IMR-90 (cell line): Measurements from ENCODE around the gene NTNG2. TPM values are rescaled to one million over a fixed set of nuclear protein-coding genes. Genes with fewer than 3 reads are reported as not detected.

ENCODE experiments used
- ATAC-seq: fragments of 200-7000 bp; cut with Tn5 transposase; 2 replicates; pipeline ENCODE4 v1.9.1; 2020; ENCODE audit warnings: low read depth, mild to moderate bottlenecking, moderate library complexity
- BruUV-seq: library from RNA; stranded (reverse); fragments of 400-500 nt; replicated peaks from 2 replicates; lab custom pipeline; 2021; lab: Mats Ljungman, UMichigan
- CTCF ChIA-PET: fragments of 300-600 bp; formaldehyde crosslinking; extraction: SDS; loops from one replicate; lab custom pipeline; 2021; ENCODE audit warnings: antibody characterized with exemption; lab: Yijun Ruan, JAX
- POLR2A ChIA-PET: fragments of 300-600 bp; sonication (Branson Sonifier 250); formaldehyde crosslinking; loops from one replicate; lab custom pipeline; 2022; ENCODE audit warnings: antibody characterized with exemption; ENCODE audit not compliant: unreplicated experiment; lab: Charles Lee
- DNase-seq: peaks from one replicate; pipeline ENCODE4 v3.0.0; 2013
- H2AFZ ChIP-seq: replicated peaks from 2 replicates; pipeline ENCODE3; 2013; ENCODE audit warnings: low read length, mild to moderate bottlenecking; ENCODE audit not compliant: poor library complexity
- H2AK5ac ChIP-seq: 2 replicates; pipeline ENCODE4 v1.6.1; 2013; ENCODE audit warnings: low read depth, low read length, inconsistent platforms
- H2AK9ac ChIP-seq: replicated peaks from 2 replicates; pipeline ENCODE3; 2013; ENCODE audit warnings: mild to moderate bottlenecking, low read depth, low read length, moderate library complexity; ENCODE audit not compliant: poor library complexity
- H2BK120ac ChIP-seq: 2 replicates; pipeline ENCODE4 v1.6.1; 2013; ENCODE audit warnings: low read depth, low read length, inconsistent platforms
- H2BK15ac ChIP-seq: 3 replicates; pipeline ENCODE4 v1.6.1; 2013; ENCODE audit warnings: low read depth, low read length, inconsistent platforms
- H2BK20ac ChIP-seq: 2 replicates; pipeline ENCODE4 v1.6.1; 2013; ENCODE audit warnings: low read depth, mild to moderate bottlenecking, inconsistent platforms, low read length, moderate library complexity
- H2BK5ac ChIP-seq: 2 replicates; pipeline ENCODE4 v1.6.1; 2013; ENCODE audit warnings: mild to moderate bottlenecking, low read depth, low read length, inconsistent platforms; ENCODE audit not compliant: poor library complexity, severe bottlenecking
- H3K14ac ChIP-seq: replicated peaks from 2 replicates; pipeline ENCODE4 v1.6.1; 2013; ENCODE audit warnings: low read depth, low read length, inconsistent platforms
- H3K18ac ChIP-seq: 2 replicates; pipeline ENCODE4 v1.6.1; 2013; ENCODE audit warnings: low read depth, low read length, control low read depth
- H3K23ac ChIP-seq: 2 replicates; pipeline ENCODE4 v1.6.1; 2013; ENCODE audit warnings: low read depth, low read length, inconsistent platforms
- H3K27ac ChIP-seq: 2 replicates; pipeline ENCODE4 v1.5.1; 2013; ENCODE audit warnings: mild to moderate bottlenecking, control low read depth, low read length; ENCODE audit not compliant: insufficient read depth
- H3K27me3 ChIP-seq: 2 replicates; pipeline ENCODE4 v1.6.1; 2013; ENCODE audit warnings: low read length; ENCODE audit not compliant: control insufficient read depth, insufficient read depth
- H3K36me3 ChIP-seq: 2 replicates; pipeline ENCODE4 v1.6.1; 2013; ENCODE audit warnings: low read length, mixed read lengths; ENCODE audit not compliant: control insufficient read depth, insufficient read depth
- H3K4ac ChIP-seq: 2 replicates; pipeline ENCODE4 v1.6.1; 2013; ENCODE audit warnings: low read depth, low read length, inconsistent platforms
- H3K4me1 ChIP-seq: 2 replicates; pipeline ENCODE4 v1.6.1; 2013; ENCODE audit warnings: low read length, mixed read lengths; ENCODE audit not compliant: control insufficient read depth, insufficient read depth
- H3K4me2 ChIP-seq: 2 replicates; pipeline ENCODE4 v1.6.1; 2013; ENCODE audit warnings: low read depth, mild to moderate bottlenecking, control low read depth, low read length, moderate library complexity
- H3K4me3 ChIP-seq: 2 replicates; pipeline ENCODE4 v1.5.1; 2013; ENCODE audit warnings: low read depth, mild to moderate bottlenecking, control low read depth, low read length, moderate library complexity; ENCODE audit not compliant: insufficient read depth
- H3K56ac ChIP-seq: 2 replicates; pipeline ENCODE4 v1.6.1; 2013; ENCODE audit warnings: low read length, inconsistent platforms; ENCODE audit not compliant: insufficient read depth; ENCODE audit errors: extremely low read depth
- H3K79me1 ChIP-seq, 2 experiments: 2 replicates each; pipeline ENCODE4 v1.6.1; 2013; ENCODE audit warnings: low read length in 2 of 2, inconsistent platforms in 1 of 2, low read depth in 1 of 2
- H3K9ac ChIP-seq: 2 replicates; pipeline ENCODE4 v1.6.1; 2013; ENCODE audit warnings: low read depth, low read length, control low read depth
- H3K9me1 ChIP-seq: 2 replicates; pipeline ENCODE4 v1.6.1; 2013; ENCODE audit warnings: low read length, inconsistent platforms; ENCODE audit not compliant: insufficient read depth
- H3K9me3 ChIP-seq: 2 replicates; pipeline ENCODE4 v1.6.1; 2013; ENCODE audit warnings: low read length; ENCODE audit not compliant: control insufficient read depth, insufficient read depth
- H4K20me1 ChIP-seq: 2 replicates; pipeline ENCODE4 v1.6.1; 2013; ENCODE audit warnings: low read length, inconsistent platforms; ENCODE audit not compliant: insufficient read depth
- H4K5ac ChIP-seq: 2 replicates; pipeline ENCODE4 v1.6.1; 2013; ENCODE audit warnings: mild to moderate bottlenecking, low read depth, low read length, control low read depth
- H4K8ac ChIP-seq, 2 experiments: 2 replicates each; pipeline ENCODE4 v1.6.1; 2013; ENCODE audit warnings: low read depth in 2 of 2, low read length in 2 of 2, control low read depth in 1 of 2, inconsistent platforms in 1 of 2
- H4K91ac ChIP-seq: 2 replicates; pipeline ENCODE4 v1.6.1; 2013; ENCODE audit warnings: low read depth, low read length, inconsistent platforms; ENCODE audit not compliant: insufficient read depth
- BHLHE40 ChIP-seq: fragments of 150-350 bp; IDR thresholded peaks from 2 replicates; pipeline ENCODE4 v1.6.1; 2016; ENCODE audit warnings: mild to moderate bottlenecking, low read depth, low read length
- CHD1 ChIP-seq: IDR thresholded peaks from 2 replicates; pipeline ENCODE4 v1.6.1; 2012; ENCODE audit warnings: low read depth, low read length, improper control_type of control experiment
- CTCF ChIP-seq: conservative IDR thresholded peaks from 2 replicates; pipeline ENCODE4 v1.5.1; 2012; ENCODE audit warnings: mild to moderate bottlenecking, low read depth, low read length, improper control_type of control experiment
- FOS ChIP-seq: fragments of 150-350 bp; IDR thresholded peaks from 2 replicates; pipeline ENCODE4 v1.6.1; 2016; ENCODE audit warnings: low read depth, low read length
- MAFK ChIP-seq: IDR thresholded peaks from 2 replicates; pipeline ENCODE4 v1.6.1; 2012; ENCODE audit warnings: low read depth, low read length, improper control_type of control experiment
- MAZ ChIP-seq: IDR thresholded peaks from 2 replicates; pipeline ENCODE4 v1.6.1; 2012; ENCODE audit warnings: low read depth, mild to moderate bottlenecking, low read length, improper control_type of control experiment, moderate library complexity, borderline replicate concordance
- MXI1 ChIP-seq: IDR thresholded peaks from 2 replicates; pipeline ENCODE4 v1.6.1; 2012; ENCODE audit warnings: low read depth, mild to moderate bottlenecking, low read length, moderate library complexity, borderline replicate concordance
- POLR2A ChIP-seq: IDR thresholded peaks from 2 replicates; pipeline ENCODE4 v1.6.1; 2012; ENCODE audit warnings: mild to moderate bottlenecking, low read depth, low read length
- RCOR1 ChIP-seq: IDR thresholded peaks from 2 replicates; pipeline ENCODE4 v1.6.1; 2012; ENCODE audit warnings: mild to moderate bottlenecking, low read length, improper control_type of control experiment; ENCODE audit not compliant: insufficient replicate concordance
- RFX5 ChIP-seq: IDR thresholded peaks from 2 replicates; pipeline ENCODE4 v1.8.0; 2012; ENCODE audit warnings: low read depth, mild to moderate bottlenecking, low read length, moderate library complexity
- SMC3 ChIP-seq: fragments of 150-350 bp; IDR thresholded peaks from 2 replicates; pipeline ENCODE4 v1.6.1; 2016; ENCODE audit warnings: low read depth, mild to moderate bottlenecking, antibody characterized with exemption, low read length, moderate library complexity
- USF2 ChIP-seq: fragments of 150-350 bp; IDR thresholded peaks from 2 replicates; pipeline ENCODE4 v1.6.1; 2017; ENCODE audit warnings: mild to moderate bottlenecking, antibody characterized with exemption, low read length, low read depth
- WGBS, 2 experiments: methylation state at CpG; one replicate each; pipeline versions ENCODE4 v1.1.5 to v1.1.7; 2013; ENCODE audit warnings: missing lambda C conversion rate in 2 of 2; ENCODE audit not compliant: insufficient read length in 1 of 2; ENCODE audit errors: extremely low coverage in 2 of 2; 5-methylcytosine and 5-hydroxymethylcytosine counted together
- dilution Hi-C: fragments of 300-500 bp; cut with HindIII; formaldehyde crosslinking; loops from one replicate; pipeline ENCODE4 v1.14.3; 2018; ENCODE audit warnings: low sequenced_read_pairs; ENCODE audit not compliant: unreplicated experiment
- in situ Hi-C: fragments of 300-500 bp; cut with MboI; formaldehyde crosslinking; loops from 3 replicates; pipeline ENCODE4 v1.14.3; 2019; ENCODE audit warnings: low sequenced_read_pairs, inconsistent platforms, mixed read lengths
- intact Hi-C: fragments of 100-400 bp; cut with micrococcal nuclease; formaldehyde crosslinking; loops from 2 replicates; pipeline ENCODE4 v1.10.0; 2022
- polyA plus RNA-seq, 3 experiments: library from polyadenylated mRNA; depleted of rRNA; stranded (reverse); fragments of >200 nt; gene quantifications; 2 replicates each; pipeline ENCODE4 v1.2.3, GENCODE V29; 2012; ENCODE audit warnings: low replicate concordance in 1 of 3
- total RNA-seq: library from RNA; depleted of rRNA; stranded (reverse); fragments of >200 nt; gene quantifications from 2 replicates; pipeline ENCODE4 v1.2.3, GENCODE V29; 2012
- TF ChIP-seq, protein P1 (sequence below): fragments of 150-350 bp; IDR thresholded peaks from 2 replicates; pipeline ENCODE4 v1.6.1; 2016; ENCODE audit warnings: low read depth, mild to moderate bottlenecking, low read length, moderate library complexity, borderline replicate concordance

Gene NTNG2
- total and polyA plus RNA-seq, 2 of the 4 experiments (the other 2 are of a cell fraction) = 0.54 to 0.84 TPM

DNA sequence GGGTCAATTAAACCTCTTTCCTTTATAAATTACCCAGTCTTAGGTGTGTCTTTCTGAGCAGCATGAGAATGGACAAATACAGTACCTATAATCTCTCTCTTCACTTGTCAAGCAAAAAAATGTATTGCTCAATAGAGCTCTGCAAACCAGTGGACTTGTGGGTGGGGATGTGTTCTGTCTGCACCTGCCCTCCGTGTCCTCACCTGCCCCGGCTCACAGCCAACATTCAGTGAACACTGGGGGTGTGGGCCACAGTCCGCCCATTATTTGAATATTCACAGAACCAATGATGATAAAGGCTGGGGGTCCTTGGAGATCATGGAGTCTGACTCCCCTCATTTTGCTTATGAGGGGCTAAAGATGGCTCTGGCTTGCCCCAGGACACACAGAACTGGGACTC, 45.3 kb upstream of the NTNG2 start:
- Histone ChIP-seq H2BK20ac (no peak overlapping the region), H3K9ac (no peak overlapping the region), H3K9me1 (no peaks in the 10 kb centered on the region), H2BK5ac (no peak overlapping the region), H3K4me2 (no peak overlapping the region), H3K14ac (no peak overlapping the region), H4K20me1 (no peaks in the 10 kb centered on the region), H3K18ac (no peak overlapping the region), H2BK15ac (no peak overlapping the region), H4K91ac (no peak overlapping the region), H3K9me3 (no peaks in the 10 kb centered on the region), H3K4ac (no peak overlapping the region), H3K27ac (no peak overlapping the region), H3K36me3 (no peaks in the 10 kb centered on the region), H4K5ac (no peak overlapping the region), H3K23ac (no peak overlapping the region), H3K4me1 (no peaks in the 10 kb centered on the region), H2AFZ (no peak overlapping the region), H3K56ac (no peak overlapping the region), H2AK5ac (no peak overlapping the region), H4K8ac (no peak overlapping the region), H2AK9ac (no peak overlapping the region), H3K79me1 (no peaks in the 10 kb centered on the region), H3K4me3 (no peak overlapping the region), H3K27me3 (peaks cover 37% of the 10 kb centered on the region), H2BK120ac (no peak overlapping the region)
- TF ChIP-seq RFX5 (no peak), MXI1 (no peak), USF2 (no peak), POLR2A (no peak), MAFK (no peak), SMC3 (no peak), BHLHE40 (no peak), FOS (no peak), RCOR1 (no peak), CTCF (no peak), MAZ (no peak), CHD1 (no peak)
- TF ChIP-seq, protein P1, sequence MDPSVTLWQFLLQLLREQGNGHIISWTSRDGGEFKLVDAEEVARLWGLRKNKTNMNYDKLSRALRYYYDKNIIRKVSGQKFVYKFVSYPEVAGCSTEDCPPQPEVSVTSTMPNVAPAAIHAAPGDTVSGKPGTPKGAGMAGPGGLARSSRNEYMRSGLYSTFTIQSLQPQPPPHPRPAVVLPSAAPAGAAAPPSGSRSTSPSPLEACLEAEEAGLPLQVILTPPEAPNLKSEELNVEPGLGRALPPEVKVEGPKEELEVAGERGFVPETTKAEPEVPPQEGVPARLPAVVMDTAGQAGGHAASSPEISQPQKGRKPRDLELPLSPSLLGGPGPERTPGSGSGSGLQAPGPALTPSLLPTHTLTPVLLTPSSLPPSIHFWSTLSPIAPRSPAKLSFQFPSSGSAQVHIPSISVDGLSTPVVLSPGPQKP = no peak
- in situ Hi-C loops = no loop called here
- WGBS, 2 experiments = no CpG with 5 or more reads among the region's 3 CpGs
- dilution Hi-C loops = no loop called here
- no peak for ATAC-seq
- intact Hi-C loops = loop anchor here (10.0 kb wide), 1 partner anchor 342 kb away; no protein-coding TSS in a partner anchor
- POLR2A ChIA-PET = no interaction called here
- BruUV-seq = no TSS peak
- no peak for DNase-seq
- CTCF ChIA-PET = no interaction called here
